GM18502 (cell line): ENCODE data around the gene ABLIM1.

Experiments used
- ATAC-seq: cut with Tn5 transposase; IDR thresholded peaks from one replicate; pipeline ENCODE4 v1.9.1; 2021; ENCODE audit warnings: mild to moderate bottlenecking; ENCODE audit not compliant: unreplicated experiment, poor library complexity

The ABLIM1 gene

DNA sequence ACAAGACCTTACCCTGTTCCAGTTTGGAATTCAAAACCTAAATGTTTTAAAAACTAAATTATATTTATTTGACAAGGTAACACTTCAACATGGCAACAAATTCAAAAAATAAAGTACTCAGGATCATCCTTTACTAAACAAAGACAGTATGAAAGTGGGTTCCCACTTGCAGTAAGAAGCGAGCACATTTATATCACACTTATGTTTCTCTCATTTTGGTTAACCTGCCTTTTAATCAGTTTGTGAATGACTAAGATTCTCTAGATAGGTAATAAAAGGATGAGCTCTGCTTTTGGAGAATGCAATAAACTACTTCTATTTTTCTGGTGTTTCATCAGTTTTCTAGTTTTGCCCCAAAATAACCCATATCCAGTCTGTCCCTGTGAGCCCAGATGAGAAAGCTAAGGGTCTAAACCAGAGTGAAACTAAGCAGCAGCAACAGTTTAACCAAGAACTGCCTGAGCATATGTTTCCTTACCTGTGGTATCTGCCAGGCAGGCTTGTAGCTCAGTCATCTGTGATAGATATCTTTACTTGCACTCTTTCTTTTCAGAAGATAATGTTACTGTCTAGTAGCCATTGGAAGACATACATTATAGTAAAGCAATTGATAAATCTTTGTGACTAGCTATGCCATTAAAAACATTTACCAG lies 64.1 kb downstream of the ABLIM1 start:
- no peak for ATAC-seq

DNA sequence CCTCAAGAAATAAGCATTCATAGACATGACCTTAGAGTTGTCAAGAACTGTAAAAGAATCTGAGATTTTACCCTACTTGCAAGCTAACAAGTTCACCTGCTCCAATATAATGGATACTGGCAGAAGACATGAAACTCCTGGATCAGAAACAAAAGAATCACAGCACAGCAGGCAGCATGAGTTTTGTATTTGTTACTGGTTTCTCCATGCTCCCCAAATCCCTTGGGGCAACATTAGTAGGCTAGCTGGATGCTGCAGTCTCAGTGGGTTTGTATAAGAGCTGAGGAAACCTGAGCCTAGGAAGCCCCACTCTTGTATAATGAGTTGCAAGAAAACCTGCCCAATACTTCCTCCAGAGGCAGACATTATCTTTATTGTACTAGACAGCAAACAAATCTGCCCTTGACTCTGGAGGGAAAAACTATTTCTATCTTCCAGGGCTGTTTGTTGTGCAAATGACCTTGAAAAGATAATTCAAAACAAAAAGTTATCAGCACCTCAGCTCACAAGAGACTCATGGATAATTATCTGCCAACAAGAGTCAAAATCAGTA lies 64.8 kb downstream of the ABLIM1 start:
- no peak for ATAC-seq

DNA sequence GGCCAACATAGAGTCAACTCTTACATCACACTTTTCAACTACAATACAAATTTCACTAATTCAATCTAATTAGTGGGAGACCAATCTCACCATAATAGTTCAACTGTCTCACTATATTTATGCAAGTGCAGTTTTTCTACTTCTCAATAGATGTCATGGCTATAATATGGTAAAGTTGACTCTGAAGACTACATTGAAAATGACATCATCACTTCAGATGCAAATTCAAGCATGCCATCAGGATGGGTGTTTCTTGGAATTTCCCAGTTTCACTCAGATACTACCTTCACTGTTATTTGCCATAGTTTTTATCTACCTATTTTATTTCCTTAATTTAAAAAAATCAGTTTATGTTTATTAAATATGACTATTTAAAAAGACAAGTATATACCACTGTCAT lies 67.1 kb downstream of the ABLIM1 start:
- ATAC-seq, result no peak

DNA sequence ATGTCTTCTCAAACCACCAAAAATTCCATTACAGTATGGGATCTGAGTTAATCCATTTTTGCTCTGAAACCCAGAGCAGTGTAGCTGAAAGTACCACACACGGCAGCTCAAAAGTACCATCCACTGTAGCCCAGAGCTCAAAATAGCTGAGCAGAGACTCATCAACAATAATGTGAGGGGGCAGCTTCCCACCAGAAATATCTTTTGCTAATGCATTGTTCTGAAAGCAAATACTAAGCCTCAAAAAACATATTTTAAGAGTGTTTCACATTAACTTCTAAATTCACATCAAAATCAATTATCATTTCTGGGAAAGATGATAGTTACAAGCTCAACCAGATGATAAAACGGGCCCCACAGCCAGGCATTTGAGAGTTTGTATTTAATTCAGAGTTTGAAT lies 73.7 kb downstream of the ABLIM1 start:
- no peak for ATAC-seq

DNA sequence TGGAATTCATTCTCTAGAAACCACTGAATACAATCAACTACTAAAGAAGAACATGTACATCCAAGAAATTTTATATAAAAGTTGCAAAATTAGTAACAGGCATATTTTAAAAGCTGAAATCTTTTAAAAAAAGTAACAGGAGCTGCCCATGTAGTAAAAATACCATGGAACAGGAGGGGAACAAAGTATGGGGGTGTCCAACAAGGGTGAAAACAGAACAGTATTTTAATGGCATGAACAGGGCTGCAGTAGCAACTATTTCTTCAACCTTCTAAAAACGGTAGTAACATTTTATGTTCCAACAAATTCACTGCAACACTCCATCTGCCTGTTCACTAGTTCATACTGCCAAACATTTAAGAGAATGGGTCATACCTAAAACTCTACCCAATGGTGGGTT lies 77.0 kb downstream of the ABLIM1 start:
- no peak for ATAC-seq

DNA sequence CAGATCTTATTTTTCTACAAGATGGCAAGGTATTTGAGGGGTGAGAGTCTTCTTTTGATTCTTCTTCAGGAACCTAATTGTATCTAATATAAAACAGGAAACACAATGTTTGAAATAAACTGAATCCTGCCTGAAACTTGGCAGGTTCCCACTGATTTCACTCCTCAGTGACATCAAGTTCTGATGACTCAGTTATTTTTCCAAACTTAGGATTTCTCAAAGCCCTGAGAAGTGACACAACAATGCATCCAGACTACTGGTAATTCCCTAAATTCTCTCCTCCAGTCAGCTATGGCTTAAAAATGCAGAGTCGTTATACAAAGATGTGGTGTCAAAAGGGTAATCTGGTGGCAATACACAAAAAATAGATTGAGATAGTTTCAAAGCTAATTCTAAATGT lies 80.9 kb downstream of the ABLIM1 start:
- no peak for ATAC-seq

DNA sequence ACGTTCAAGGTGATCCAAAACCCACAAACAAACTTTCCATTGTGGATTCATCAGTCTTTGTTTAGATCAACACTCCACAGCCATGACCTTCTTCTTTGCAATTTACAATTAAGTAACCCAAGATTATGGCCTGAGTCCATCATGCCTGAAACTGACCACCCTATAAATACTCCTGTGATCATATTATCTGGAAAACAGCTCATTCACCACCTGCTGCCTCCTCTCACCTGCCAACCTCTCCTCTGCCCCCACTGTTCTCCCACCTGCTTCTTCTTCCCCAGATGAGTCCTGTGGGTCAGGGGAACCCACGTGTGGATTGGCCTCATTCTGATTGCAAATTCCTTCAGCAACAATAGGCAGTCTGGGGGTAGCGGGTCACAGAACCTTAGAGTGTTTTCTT lies 81.4 kb downstream of the ABLIM1 start:
- no peak for ATAC-seq

DNA sequence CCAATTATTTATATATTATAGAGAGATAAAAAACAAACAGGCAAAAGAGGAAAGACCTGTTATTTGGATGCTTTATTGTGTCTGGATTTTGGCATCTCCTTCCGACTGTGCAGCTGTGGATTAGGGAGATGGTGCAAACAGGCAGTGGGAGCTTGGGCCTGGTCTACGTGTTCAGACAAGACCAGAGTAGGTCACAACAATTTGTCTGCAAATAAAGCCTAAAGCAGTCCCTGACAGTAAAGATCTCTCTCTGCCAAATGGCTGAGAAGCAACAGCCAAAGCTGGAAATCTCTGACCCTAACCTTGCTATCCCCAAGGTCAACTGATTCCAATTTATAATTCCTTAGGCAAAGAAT lies 82.0 kb downstream of the ABLIM1 start:
- no peak for ATAC-seq

DNA sequence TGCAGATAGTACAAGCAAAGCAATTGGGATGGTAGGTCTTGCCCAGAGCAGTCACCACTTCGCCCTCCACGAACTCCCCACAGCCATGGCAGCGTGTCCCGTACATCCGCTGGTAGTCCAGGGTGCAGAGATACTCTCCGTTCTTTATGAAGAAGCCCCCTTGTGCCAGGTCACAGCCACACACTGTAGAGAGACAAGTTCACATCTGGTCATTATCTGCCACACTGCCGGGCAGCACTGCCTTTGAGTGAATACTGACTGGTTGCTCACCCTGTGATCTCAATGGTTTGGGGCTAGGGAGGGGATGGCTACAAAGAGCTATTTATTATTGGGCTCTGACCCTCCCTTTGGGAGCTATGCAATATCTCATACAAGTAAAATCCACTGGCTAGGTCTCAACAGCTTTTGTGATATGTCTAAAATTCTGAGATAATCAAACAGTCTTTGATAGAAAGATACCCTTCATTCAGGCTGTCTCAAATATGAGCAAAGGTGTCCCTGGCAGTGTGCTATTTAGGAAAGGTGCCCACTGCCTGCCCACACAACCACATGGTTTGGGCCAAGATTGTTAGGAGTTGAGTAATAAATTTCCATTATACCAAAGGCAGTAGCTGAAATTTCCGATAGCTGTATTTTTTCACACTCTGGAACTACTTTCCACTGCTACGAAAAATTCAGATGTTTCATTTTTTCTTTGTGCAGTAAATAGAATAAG lies 82.5 kb downstream of the ABLIM1 start:
- no peak for ATAC-seq

DNA sequence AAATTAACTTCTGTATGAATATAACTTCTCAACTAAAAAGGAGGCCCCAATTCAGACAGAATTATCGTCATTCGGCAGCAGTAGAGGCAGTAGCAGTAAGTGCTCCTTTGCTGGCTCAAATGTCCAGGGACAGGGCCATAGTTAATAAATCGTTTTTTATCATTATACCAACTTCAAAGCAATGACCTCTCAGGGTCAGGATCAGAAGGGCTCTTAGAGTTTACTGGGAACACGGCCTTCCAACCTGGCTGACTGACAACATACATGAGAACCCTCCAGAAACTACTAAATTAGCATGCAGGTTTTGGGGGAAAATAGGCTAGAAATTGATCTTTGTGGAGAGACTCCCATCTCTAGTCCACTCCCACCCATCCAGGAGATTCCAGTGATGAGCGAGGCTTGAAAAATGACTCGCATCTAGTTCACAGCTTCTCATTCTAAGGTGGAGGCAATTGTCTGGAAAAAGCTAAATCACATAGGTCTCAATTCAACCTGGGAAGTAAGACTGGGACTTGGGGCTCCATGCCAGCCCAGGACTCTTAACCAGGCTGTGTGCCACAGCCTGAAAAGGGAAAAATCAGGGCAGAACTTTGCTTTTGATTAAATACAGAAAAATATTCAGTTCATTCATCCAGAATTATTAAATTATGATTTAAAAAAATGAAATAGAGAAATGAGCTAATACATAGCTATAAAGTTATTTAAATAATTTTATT lies 84.6 kb downstream of the ABLIM1 start:
- ATAC-seq, result no peak

DNA sequence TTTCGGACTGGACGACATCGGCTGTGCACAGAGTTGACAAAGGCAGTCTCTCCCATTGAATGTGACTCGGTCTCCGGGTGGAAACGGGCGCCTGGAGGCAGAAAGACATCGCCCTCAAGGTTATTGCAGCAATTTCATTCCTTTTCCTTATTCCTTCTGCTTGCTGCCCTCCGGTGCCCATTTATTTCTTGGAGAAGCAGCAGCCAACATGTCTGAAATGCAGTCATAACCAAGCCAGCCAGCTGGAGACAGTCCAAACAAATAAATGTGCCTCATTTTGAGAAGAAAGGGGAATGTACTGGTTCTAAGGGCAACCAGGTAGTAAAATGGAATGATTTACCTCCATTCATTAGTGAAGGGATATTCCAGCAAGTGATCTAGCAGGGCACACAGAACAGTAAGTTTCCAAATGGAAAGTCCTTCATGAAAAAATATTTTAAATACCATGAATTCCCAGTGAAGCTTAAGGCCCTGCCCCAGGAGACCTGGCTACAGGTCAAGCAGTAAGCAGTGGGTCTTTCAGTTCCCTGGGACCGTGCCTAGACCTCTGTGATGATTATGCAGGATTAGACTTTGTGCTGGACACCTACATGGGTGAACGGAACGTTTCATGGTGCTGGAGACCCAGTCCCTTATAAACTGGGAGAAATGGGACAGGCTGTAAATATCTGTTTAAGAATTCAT lies 86.6 kb downstream of the ABLIM1 start:
- ATAC-seq, result no peak

DNA sequence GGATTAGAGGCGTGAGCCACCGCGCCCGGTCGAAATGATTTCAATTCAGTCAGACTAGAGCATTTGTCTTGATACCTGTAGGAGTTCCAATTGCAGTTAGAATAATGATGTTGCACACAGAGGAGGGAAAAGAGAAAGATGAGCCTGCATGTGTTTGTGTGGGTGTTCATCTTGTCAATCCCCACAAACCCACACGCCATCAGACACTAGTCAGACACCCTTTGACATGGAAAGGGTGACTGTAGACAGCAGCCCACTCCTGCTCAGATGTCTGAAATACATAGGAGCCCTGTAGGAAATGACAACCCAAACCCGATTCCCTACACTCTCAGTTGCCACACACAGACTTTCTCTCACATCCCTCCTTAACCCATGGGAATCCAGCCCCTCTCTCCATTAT lies 92.0 kb downstream of the ABLIM1 start:
- ATAC-seq, result no peak

DNA sequence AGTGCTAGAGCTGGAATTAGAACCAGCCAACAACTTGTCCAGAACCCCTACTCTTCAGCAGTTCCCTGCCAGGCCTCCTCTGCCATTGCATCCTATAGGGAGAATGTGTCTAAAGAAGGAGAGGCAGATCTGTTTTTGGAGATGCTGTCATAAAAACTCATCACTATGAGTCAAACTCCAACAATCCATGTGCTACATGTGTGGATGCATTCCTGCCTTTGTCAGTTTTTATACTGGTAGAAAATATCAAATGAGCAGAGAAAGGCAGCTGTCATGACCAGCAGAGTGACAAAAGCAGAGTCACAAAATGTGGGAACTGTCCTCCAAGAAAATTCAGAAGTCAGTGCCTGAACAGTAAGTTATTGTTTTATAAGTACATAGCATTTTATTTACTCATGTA lies 93.0 kb downstream of the ABLIM1 start:
- no peak for ATAC-seq

DNA sequence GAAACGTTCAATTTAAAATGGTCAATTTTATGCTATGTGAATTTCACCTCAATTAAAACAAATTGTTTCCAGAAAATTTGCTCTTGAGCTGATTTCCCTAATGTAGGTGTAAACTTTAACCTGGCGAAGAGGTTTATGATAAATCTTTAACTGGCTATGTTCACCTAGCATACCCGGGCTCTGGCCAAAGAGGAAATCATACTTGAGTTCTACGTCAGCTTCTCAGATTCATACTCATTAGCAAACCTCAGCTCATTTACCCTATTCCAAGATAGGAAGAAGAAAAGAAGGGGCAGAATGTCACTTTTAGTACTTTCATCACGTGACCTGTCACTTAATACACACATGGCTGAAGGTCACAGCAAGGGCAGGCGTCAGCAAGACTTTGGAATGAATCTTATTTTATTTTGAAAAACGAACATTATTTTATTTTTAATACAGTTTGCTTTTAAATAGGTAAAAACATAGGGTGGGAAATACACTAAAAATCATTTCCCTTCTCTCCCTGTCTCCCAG lies 97.0 kb downstream of the ABLIM1 start:
- no peak for ATAC-seq

DNA sequence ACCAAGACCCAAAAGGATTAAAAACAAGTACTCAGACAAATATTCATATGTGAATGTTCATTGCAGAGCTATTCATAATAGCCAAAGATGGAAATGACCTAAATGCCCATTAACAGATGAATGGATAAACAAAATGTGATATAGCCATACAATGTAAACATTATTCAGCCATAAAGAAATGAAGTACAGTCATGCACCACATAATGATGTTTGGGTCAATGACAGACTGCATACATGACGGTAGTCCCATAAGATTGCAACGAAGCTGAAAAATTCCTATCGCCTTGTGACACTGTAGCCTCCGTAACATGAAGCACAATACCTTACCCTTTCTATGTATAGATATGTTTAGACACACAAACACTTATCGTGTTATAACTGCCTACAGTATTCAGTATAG lies 97.9 kb downstream of the ABLIM1 start:
- ATAC-seq, result no peak

DNA sequence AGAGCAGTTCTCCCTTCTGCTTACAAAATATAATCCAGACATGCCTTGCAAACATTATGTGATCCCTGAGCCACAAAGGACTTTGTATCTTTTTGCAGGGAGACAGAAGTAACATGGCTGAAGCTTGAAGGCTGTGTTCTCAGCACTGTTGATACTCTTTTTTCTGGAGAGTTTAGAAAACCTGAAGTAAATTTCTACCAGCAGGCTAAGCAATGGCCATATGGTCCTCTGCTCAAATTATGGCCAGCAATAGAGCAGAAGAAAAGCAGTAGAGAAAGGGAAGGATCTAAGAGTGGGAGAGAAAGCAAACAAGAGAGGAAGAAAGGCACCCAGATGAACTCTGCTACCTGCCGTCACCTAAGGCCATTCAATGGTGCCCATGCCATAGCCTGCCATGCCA lies 98.4 kb downstream of the ABLIM1 start:
- ATAC-seq, result no peak

DNA sequence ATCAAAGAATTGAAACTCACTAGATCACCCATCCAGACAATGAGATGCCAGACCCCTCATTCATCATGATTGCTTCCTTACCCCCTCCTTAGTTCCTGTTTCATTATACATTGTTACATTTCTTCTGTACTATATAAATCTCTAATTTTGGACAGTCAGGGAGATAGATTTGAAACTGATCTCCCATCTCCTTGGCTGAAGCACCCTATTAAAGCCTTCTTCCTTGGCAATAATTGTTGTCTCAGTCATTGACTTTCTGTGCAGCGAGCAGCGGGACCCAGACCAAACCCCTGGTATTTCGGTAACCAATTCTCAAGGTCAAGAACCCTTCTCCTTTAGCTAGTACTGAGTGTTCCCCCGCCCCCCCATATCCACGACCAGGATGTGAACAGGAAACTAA lies 100.2 kb downstream of the ABLIM1 start:
- ATAC-seq, result no peak

DNA sequence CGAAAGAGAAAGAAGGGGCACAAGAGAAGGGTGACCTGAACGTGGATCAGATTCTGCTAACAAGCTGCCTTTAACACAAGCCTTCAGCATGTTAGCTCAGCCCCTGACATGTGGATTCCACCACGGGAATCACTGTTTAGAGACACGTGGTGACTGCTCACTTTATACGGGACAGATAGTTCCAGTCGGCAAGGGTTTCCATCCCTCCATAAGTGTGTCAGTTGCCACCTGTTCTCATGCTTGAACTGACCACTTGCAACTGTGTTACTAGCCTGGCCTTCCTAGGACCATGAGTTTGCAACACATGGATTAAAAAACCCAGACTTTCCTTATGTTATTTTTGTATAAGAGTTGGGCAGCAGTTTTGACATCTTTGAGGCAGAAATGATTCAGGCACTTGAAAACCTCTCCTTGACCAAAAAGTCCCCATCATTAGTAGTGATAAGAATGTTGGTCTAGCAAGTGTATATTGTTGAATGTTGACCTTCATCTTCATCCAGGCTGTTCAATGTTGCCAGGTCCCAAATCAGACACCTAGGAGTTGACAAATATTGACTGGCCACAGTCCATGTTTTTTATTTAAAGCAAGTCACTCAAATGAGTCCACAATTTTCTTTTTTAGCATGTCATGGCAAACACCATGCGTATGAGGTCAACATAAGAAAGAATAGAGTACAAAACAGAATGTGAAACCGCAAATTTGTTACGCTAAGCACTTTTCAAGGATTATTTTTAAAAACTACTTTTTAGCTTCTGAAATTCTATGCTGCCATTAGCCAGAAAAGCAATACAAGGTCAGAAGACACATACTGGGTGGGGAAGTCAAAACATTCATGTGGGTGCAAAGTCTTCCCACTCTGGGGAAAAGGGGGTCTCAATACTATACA lies 101.6 kb downstream of the ABLIM1 start:
- ATAC-seq, result no peak

DNA sequence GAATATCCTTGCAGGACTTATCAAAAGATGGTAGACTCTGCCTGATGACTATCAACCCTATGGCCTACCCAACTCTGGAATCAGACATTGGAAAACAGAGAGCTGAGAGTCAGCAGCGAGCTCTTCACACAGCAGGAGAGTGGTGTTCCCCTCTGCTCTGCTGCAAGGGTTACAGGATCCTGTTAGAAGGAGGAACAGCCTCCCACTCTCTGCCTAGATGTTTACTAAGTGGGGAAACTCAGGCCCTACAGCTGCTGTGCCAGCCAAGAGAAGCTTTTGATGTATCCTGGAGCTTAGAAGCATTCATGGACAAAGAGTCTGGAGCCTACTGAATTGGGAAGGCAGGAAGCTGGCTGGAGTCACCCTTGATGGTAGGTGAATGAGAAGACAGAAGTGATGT lies 104.6 kb downstream of the ABLIM1 start:
- ATAC-seq, result no peak

DNA sequence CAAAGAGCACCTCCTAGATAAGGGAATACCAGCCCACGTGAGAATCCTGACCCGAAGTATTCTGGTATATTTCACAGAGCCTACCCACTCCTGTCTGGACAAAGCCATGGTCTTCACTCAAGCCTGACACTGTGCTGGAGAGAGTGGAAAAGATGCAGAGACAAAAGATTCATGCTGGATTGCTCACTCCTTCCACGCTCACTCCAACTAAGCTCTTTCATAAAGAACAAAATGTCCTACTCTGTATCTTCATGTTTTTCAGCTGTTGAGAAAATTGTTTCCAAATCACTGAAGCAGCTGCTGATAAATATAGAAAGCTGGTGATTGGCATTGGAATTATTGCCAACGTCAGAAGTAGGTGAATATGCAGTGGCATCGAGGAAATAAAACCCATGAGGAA lies 106.0 kb downstream of the ABLIM1 start:
- ATAC-seq, result no peak
